Ureter (tissue), 1 donor: Measurements from ENCODE around the gene AQP11. TPM values are rescaled to one million over a fixed set of nuclear protein-coding genes. Genes with fewer than 3 reads are reported as not detected.
"Not testable (repeated sequence)": the region's sequence is repeated elsewhere in the genome, so short reads cannot be mapped to it uniquely, and the experiment has no call there.

Source experiments
- DNase-seq: peaks from one replicate; pipeline ENCODE4 v3.0.0-alpha.2; 2020; ENCODE audit warnings: low spot score
- total RNA-seq: library from RNA; stranded (reverse); gene quantifications from one replicate; pipeline ENCODE4 v1.2.4, GENCODE V29; 2023
- donor health status: DM: yes; HTN: yes; CAD: no.

AQP11 gene
- total RNA-seq, 1 donor from 2014 or later = 0.34 TPM

GRCh38 chr11:77592727-77593126 is 3.0 kb downstream of the AQP11 start:
- DNase-seq = no peak

- DNase-seq = no peak
Measured at GRCh38 chr11:77593883-77594282, 4.1 kb downstream of the AQP11 start.

- DNase-seq = no peak
Measured at GRCh38 chr11:77596626-77597025, 6.9 kb downstream of the AQP11 start.

- no peak for DNase-seq
Measured at GRCh38 chr11:77598195-77598594, 8.4 kb downstream of the AQP11 start.

- no peak for DNase-seq
Measured at GRCh38 chr11:77602381-77603088, 12.8 kb downstream of the AQP11 start.

- no peak for DNase-seq
Measured at GRCh38 chr11:77604281-77604680, 14.5 kb downstream of the AQP11 start.

GRCh38 chr11:77609234-77609633 is 19.5 kb downstream of the AQP11 start:
- no peak for DNase-seq

- DNase-seq = no peak
Measured at GRCh38 chr11:77611921-77612320, 22.2 kb downstream of the AQP11 start.

GRCh38 chr11:77617892-77618291 is 28.1 kb downstream of the AQP11 start:
- no peak for DNase-seq

- no peak for DNase-seq
Measured at GRCh38 chr11:77619576-77620198, 29.9 kb downstream of the AQP11 start.

GRCh38 chr11:77630157-77630710 is 40.5 kb downstream of the AQP11 start:
- DNase-seq = no peak

GRCh38 chr11:77633926-77634325 is 44.2 kb downstream of the AQP11 start:
- DNase-seq = not testable (repeated sequence)

GRCh38 chr11:77636731-77637344 is 47.1 kb downstream of the AQP11 start:
- no peak for DNase-seq

- peak; percentile 86 for DNase-seq
Measured at GRCh38 chr11:77637345-77638165, 47.8 kb downstream of the AQP11 start, which contains the start of gene CLNS1A. CLNS1A (minus strand) TSS chr11:77637794; CDS start chr11:77637714, 80 bp downstream.

- no peak for DNase-seq
Measured at GRCh38 chr11:77642228-77642627, 52.5 kb downstream of the AQP11 start.

GRCh38 chr11:77644887-77645286 is 55.1 kb downstream of the AQP11 start:
- DNase-seq = no peak

- DNase-seq = no peak
Measured at GRCh38 chr11:77647654-77648305, 58.0 kb downstream of the AQP11 start.

GRCh38 chr11:77650123-77650522 is 60.4 kb downstream of the AQP11 start:
- no peak for DNase-seq

GRCh38 chr11:77654770-77655434 is 65.1 kb downstream of the AQP11 start:
- DNase-seq = no peak

- no peak for DNase-seq
Measured at GRCh38 chr11:77656362-77656761, 66.6 kb downstream of the AQP11 start.
